ENCODE data around the gene IKZF1.
A peak's percentile ranks its signal among the peaks of the same experiment; 100 is the strongest.

Gene IKZF1

GRCh38 chr7:50284296-50284695, 20.2 kb upstream of the IKZF1 start:
- DNase-seq = no peak

GRCh38 chr7:50285269-50285668, 19.2 kb upstream of the IKZF1 start:
- no peak for DNase-seq

DNA sequence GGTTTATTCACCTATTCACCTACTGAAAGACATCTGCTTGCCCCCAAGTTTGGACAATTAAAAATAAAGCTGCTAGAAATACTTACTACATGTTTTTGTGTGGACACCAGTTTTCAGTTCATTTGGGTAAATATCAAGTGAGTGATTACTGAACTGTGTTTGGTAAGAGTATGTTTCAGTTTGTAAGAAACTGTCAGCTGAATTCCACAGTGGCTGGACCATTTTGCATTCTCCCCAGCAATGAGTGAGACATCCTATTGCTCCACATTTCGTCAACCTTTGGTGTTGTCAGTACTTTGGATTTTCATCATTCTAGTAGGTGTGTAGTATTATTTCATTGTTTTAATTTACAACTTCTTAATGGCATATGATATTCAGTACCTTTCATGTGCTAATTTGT, 17.4 kb upstream of the IKZF1 start:
- no peak for DNase-seq

GRCh38 chr7:50292165-50292757, 12.3 kb upstream of the IKZF1 start:
- DNase-seq = no peak

GRCh38 chr7:50292763-50293162, 11.8 kb upstream of the IKZF1 start:
- no peak for DNase-seq

GRCh38 chr7:50293509-50294179, 10.9 kb upstream of the IKZF1 start:
- DNase-seq = no peak

DNA sequence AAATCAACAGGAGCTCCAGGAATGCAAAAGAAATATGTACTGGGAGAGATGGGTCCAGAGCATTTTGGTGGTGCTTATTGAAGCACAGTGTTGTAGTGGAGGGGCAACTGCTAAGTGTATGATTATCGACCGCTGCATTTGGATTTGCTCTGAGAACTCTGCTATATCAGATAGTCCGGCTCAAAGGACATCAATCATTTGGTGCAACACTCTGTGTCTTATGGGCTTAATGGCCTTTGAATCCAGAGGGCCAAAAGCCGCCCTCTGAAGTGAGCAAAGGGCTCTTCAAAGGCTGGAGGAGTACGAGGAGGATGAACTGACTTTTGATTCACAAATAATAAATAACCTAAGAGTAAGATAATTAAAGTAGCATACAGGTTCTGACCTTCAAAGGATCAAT, 9.4 kb upstream of the IKZF1 start:
- DNase-seq = peak; percentile 38

GRCh38 chr7:50296799-50297198, 7.7 kb upstream of the IKZF1 start:
- no peak for DNase-seq

DNA sequence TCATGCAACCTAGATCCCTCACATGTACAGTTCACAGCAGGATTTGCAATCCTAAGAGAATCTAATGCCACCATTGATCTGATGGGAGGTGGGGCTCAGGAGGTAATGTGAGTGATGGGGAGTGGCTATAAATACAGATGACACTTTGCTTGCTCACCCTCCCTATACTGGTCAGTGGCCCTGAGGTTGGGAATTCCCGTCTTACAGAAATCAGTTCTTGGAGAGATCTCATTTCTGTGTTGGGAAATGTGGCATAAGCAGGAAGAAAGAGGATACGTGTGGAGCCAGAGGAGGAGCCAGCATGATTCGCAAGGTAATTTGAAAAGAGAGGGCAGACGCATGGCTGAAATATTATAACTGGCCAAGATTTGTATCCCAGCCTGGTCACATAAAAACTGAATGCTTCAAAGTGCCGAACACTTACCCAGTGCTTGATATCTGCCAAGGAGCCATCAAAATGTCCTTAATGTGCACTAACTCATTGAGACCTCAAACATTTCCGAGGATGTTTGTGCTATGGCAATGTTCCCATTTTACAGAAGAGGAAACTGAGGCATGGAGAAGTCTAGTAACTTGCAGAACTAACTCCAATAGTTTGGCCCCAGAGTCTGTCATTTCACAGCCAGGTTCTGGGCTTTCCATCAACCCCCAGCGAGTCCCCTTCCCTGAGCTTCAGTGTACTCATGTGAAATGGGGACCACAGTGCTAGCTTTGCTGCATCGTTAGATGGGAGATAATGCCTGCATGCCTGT, 5.5 kb upstream of the IKZF1 start:
- no peak for DNase-seq

GRCh38 chr7:50300336-50300735, 4.2 kb upstream of the IKZF1 start:
- DNase-seq = no peak

DNA sequence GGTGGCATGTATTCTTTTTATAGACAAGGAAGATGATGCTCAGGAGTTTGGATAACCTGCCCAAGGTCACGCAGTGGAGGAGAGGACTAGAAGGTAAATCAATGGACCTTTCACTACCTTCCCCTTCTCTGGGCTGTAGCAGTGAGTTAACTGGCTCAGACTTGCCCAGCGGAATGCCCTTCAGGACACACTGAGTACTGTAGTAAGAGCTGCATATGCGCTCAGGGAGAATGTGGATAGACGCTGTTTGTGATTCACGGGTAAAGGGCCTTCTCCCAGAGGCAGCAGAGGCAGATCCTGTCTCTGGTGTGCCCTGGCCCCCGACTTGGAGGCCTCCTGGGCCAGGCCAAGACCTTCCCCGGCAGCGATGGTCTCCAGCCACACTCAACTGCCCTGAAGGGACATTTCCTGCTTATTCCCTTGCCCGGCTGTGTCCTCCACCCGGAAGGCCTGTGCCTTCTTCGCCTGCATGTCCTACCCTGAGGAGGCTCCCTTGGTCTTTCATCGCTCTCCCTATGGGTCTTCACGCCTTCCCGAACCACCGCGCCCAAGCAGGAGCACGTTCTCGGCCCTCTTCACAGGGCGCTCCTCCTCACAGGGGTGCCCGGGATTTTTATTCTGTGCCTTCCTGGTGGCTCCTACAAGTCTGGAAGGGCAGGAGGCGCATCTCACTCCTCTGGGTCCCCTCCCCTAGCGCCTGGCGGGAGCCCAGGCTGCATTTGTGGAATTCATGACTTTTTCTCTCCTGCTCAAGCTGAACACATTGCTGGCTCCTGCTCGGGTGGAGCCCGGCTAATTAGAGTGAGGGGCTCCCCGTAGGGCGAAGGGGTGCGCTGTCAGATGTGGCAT, 1.8 kb upstream of the IKZF1 start:
- DNase-seq = no peak

DNA sequence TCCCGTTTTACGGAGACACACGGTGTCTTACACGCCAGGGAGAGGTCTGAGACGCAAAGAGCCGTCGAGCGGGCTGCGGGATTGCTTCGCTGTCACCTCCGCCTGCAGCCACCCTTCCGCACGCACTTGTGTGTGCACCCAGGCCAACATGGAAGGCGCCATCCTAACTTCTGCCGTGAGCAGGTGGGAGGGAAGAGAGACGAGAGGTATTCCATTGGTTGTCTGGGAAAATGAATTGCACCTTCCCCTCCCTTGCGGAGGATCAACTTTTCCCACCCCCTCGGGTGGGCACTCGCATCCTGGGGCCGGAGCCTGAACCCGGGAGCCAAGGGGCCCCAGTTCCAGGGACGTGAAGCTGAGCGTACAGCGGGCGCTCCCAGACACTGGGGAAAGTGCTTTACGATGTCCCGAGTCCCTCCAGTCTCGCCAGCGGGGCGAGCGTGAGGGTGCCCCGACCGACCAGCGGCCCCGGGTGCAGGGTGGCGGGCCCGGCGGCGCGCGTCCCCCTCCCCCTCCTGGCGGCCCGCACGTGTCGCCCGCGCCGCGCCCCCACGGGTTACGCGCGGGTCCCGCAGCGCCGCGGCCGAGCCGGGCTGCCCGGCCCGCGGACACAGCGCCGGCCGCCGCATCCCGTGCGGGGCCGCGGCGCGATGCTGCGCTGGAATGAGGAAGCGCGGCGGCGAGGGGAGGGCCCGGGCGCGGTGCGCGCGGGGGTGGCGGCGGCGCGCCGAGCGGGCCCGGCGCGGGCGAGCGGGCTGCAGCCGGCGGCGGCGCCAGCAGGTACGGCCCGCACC, 984 bp upstream of the IKZF1 start:
- no peak for DNase-seq

DNA sequence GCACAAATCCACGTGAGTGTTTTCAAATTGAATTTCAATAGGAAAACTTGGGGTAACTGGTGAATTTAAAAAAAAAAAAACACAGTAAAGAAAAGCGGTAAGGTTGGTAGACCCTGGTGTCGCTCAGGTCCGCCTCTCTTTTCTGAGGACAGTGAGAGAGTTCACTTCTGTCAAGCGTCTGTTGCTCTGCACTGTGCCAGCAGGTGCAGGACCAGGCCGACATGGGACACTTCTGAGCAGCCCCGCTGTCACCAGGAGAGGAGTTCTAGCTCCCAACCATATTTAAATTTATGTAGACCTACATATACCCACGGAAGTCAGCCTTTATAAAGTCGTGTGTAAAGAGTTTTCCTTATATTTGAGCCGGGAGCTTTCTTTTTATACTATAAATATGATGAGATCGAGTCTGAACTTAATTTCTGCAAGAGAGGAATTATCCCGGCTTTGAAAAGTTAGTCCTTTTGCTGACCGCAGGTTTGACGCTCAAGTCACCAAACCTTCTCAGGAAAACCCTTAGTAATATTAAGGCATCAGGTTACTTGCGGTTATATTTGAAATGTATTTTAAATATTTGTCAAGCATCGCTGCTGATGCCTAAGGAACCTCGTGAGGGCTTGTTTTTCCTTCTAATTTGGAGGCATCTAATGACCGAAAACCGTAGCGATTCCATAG, 531 bp downstream of the IKZF1 start:
- DNase-seq = no peak

DNA sequence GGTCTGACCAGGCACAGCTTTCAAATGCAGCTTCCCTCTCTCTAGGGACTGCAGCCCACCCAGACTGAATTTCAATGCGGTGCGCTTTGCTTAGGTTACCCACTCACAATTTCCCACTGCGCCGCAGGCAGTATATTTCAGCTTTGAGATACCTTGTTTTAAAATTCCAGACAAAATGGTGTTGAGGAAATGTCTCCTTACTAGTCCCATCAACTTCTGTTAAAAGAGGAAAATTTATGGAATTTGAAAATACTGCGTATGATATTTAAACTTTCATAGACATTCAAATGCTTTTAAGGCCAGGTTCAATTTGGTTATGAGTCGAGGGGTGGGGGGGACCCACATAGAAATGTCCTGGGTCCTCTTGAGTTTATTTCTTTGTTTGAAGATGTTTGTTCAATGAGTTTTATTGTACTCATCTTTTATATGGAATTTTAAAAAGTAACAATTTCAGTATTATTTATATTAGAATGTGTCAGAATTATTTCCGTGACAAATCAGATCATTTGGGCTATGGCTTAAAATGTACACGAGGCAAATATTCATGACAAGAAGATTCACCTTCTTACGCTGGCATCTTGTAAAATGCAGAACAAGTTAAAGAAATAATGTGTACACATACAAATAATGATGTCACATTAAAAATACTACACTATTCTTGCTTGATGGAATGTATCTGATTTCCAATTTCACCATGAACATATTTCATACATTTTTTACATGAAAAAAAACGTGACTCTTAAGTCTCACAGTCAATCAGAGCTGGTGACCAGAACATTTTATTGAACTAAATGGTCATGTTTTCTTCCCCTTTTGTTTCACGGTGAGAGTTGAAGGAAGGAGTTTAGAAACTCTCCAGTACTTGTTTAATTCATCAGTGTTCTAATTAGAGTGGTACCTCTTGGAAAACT, 1.3 kb downstream of the IKZF1 start:
- DNase-seq = no peak

GRCh38 chr7:50306494-50307367, 2.2 kb downstream of the IKZF1 start:
- no peak for DNase-seq

DNA sequence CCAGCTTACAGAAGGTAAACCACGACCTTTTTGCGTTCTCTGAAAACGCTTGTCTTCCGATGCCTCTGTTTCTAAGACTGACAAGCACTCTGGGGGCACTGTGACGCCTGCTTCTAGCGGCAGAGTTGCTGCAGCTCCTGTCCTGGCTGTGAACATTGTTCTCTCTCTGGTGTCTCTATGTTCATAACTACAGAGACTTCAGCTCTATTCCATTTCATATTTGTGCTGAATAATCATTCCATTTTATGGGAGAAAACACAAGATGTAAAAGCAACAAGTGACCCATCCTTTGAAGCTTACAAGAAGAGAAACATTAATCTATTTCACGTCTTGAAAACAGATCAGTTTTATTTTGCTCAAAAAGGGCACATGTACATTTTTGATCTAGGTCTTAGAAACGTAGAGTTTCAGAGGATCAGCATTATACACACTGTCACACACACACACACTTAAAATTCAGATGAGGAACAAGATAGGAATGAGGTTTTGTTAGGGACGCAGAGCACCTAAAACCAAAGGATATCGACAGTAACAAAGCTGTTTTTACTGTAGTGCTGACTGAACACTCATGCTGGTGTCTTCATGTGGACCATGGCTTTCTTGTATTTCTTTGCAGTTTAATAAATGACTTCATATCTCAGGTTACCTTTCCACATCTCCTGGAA, 3.0 kb downstream of the IKZF1 start:
- no peak for DNase-seq

DNA sequence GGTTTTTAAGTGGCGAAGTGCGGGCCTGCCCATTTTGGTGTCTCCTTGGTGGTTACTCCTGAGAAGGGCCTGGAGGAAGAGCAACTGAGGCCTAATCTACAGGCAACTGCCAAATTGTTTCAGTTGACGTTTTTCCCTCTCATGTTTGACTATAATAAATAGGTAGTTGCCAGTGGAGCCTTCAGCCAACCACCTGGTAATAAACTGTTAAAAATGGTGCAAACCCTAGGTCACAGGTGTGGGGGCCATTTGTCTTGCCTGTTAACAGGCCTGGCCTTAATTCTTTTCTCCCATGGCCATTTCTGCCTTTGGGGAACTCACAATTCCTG, 3.7 kb downstream of the IKZF1 start:
- no peak for DNase-seq

GRCh38 chr7:50308532-50309385, 4.2 kb downstream of the IKZF1 start:
- DNase-seq = no peak
